Activated naive CD4-positive, alpha-beta T cell treated with anti-CD3 and anti-CD28 coated beads, Interleukin-2, amount 10 ng/mL, durations not matched to agents 7 days and 5 days (primary cell): Measurements from ENCODE around the gene PHLDA3.

Experiments used
- CTCF ChIA-PET: fragments of 350-600 bp; sonication (Branson Sonifier 250); formaldehyde crosslinking; loops from one replicate; lab custom pipeline; 2021; ENCODE audit warnings: antibody characterized with exemption; lab: Charles Lee
- DNase-seq: peaks from one replicate; pipeline ENCODE4 v3.0.0-alpha.2; 2020
- H3K27ac Mint-ChIP-seq: one replicate; pipeline ENCODE4 v1.8.0; 2021; ENCODE audit warnings: mild to moderate bottlenecking, moderate library complexity, mixed read lengths
- H3K27me3 Mint-ChIP-seq: one replicate; pipeline ENCODE4 v1.8.0; 2021; ENCODE audit warnings: mild to moderate bottlenecking, mixed read lengths
- H3K36me3 Mint-ChIP-seq: one replicate; pipeline ENCODE4 v1.8.0; 2021; ENCODE audit warnings: mixed read lengths
- H3K4me1 Mint-ChIP-seq: one replicate; pipeline ENCODE4 v1.8.0; 2021; ENCODE audit warnings: mixed read lengths
- H3K4me3 Mint-ChIP-seq: one replicate; pipeline ENCODE4 v1.8.0; 2021; ENCODE audit warnings: mild to moderate bottlenecking, moderate library complexity, mixed read lengths
- H3K9me3 Mint-ChIP-seq: one replicate; pipeline ENCODE4 v1.8.0; 2021; ENCODE audit warnings: mixed read lengths

PHLDA3 gene

GRCh38 chr1:201508809-201509208, 39.8 kb upstream of the PHLDA3 start:
- Mint-ChIP-seq H3K27ac (no peak overlapping the region), H3K36me3 (peaks cover 7% of the 10 kb centered on the region), H3K27me3 (no peaks in the 10 kb centered on the region), H3K9me3 (no peaks in the 10 kb centered on the region), H3K4me3 (no peak overlapping the region), H3K4me1 (peaks cover 59% of the 10 kb centered on the region)
- no peak for DNase-seq
- CTCF ChIA-PET = interaction anchor here (0.6 to 12.0 kb wide), 6 partner anchors 10 to 118 kb away, joined by 3 to 349 read pairs (median 62); no protein-coding TSS in a partner anchor

GRCh38 chr1:201507360-201507675, 38.3 kb upstream of the PHLDA3 start:
- peak overlapping the region; percentile 96 for H3K4me3 Mint-ChIP-seq
- peaks cover 10% of the 10 kb centered on the region for H3K36me3 Mint-ChIP-seq
- CTCF ChIA-PET = interaction anchor here (0.7 to 10.7 kb wide), 7 partner anchors 9 to 203 kb away, joined by 3 to 103 read pairs (median 5); no protein-coding TSS in a partner anchor
- no peaks in the 10 kb centered on the region for H3K27me3 Mint-ChIP-seq
- H3K27ac Mint-ChIP-seq = peak overlapping the region; percentile 91
- DNase-seq = no peak
- H3K9me3 Mint-ChIP-seq = no peaks in the 10 kb centered on the region
- peaks cover 69% of the 10 kb centered on the region for H3K4me1 Mint-ChIP-seq

GRCh38 chr1:201506557-201507359, 37.8 kb upstream of the PHLDA3 start, which contains the start of gene CSRP1:
Gene CSRP1 (minus strand): TSS chr1:201507123. CDS start chr1:201496303, 10,820 bp downstream.
- CTCF ChIA-PET = interaction anchor here (1.1 to 10.7 kb wide), 7 partner anchors 9 to 203 kb away, joined by 3 to 103 read pairs (median 5); no protein-coding TSS in a partner anchor
- H3K27me3 Mint-ChIP-seq = no peaks in the 10 kb centered on the region
- DNase-seq = peak; percentile 91
- H3K36me3 Mint-ChIP-seq = peaks cover 11% of the 10 kb centered on the region
- no peaks in the 10 kb centered on the region for H3K9me3 Mint-ChIP-seq
- H3K4me3 Mint-ChIP-seq = peak within 1 kb of the TSS; percentile 96
- H3K27ac Mint-ChIP-seq = peak within 1 kb of the TSS; percentile 91
- peaks cover 69% of the 10 kb centered on the region for H3K4me1 Mint-ChIP-seq

GRCh38 chr1:201506092-201506491, 37.1 kb upstream of the PHLDA3 start:
- peaks cover 66% of the 10 kb centered on the region for H3K4me1 Mint-ChIP-seq
- no peaks in the 10 kb centered on the region for H3K27me3 Mint-ChIP-seq
- peak overlapping the region; percentile 96 for H3K4me3 Mint-ChIP-seq
- DNase-seq = no peak
- H3K9me3 Mint-ChIP-seq = no peaks in the 10 kb centered on the region
- peaks cover 11% of the 10 kb centered on the region for H3K36me3 Mint-ChIP-seq
- CTCF ChIA-PET = interaction anchor here (0.8 to 10.7 kb wide), 4 partner anchors 10 to 25 kb away, joined by 3 to 103 read pairs (median 4); no protein-coding TSS in a partner anchor
- peak overlapping the region; percentile 90 for H3K27ac Mint-ChIP-seq

GRCh38 chr1:201505503-201505890, 36.5 kb upstream of the PHLDA3 start:
- DNase-seq = no peak
- no peaks in the 10 kb centered on the region for H3K9me3 Mint-ChIP-seq
- H3K27ac Mint-ChIP-seq = peak overlapping the region; percentile 90

GRCh38 chr1:201504799-201505502, 36.0 kb upstream of the PHLDA3 start:
- Mint-ChIP-seq H3K27me3 (no peaks in the 10 kb centered on the region), H3K9me3 (no peaks in the 10 kb centered on the region), H3K4me1 (peaks cover 64% of the 10 kb centered on the region), H3K36me3 (peaks cover 11% of the 10 kb centered on the region), H3K4me3 (peak overlapping the region; percentile 96), H3K27ac (peak overlapping the region; percentile 38)
- DNase-seq = no peak
- CTCF ChIA-PET = interaction anchor here (0.8 to 12.4 kb wide), 5 partner anchors 7 to 26 kb away, joined by 3 to 118 read pairs (median 4); no protein-coding TSS in a partner anchor

More at GRCh38 chr1:201505503-201505890, 36.5 kb upstream of the PHLDA3 start:
- Mint-ChIP-seq H3K36me3 (peaks cover 11% of the 10 kb centered on the region), H3K27me3 (no peaks in the 10 kb centered on the region), H3K4me1 (peaks cover 66% of the 10 kb centered on the region), H3K4me3 (peak overlapping the region; percentile 96)
- CTCF ChIA-PET = interaction anchor here (0.8 to 10.7 kb wide), 4 partner anchors 10 to 26 kb away, joined by 3 to 103 read pairs (median 4); no protein-coding TSS in a partner anchor

- Mint-ChIP-seq H3K4me3 (no peak overlapping the region), H3K36me3 (peaks cover 9% of the 10 kb centered on the region), H3K4me1 (peaks cover 57% of the 10 kb centered on the region), H3K27ac (no peak overlapping the region), H3K27me3 (no peaks in the 10 kb centered on the region), H3K9me3 (no peaks in the 10 kb centered on the region)
- DNase-seq = no peak
- CTCF ChIA-PET = interaction anchor here (0.9 to 12.4 kb wide), 5 partner anchors 8 to 69 kb away, joined by 3 to 118 read pairs (median 19); no protein-coding TSS in a partner anchor
Observed at GRCh38 chr1:201504179-201504631, 35.2 kb upstream of the PHLDA3 start.

GRCh38 chr1:201503397-201504176, 34.6 kb upstream of the PHLDA3 start:
- Mint-ChIP-seq H3K9me3 (no peaks in the 10 kb centered on the region), H3K4me1 (peaks cover 51% of the 10 kb centered on the region), H3K27ac (no peak overlapping the region), H3K4me3 (no peak overlapping the region), H3K36me3 (peaks cover 8% of the 10 kb centered on the region), H3K27me3 (no peaks in the 10 kb centered on the region)
- no peak for DNase-seq
- CTCF ChIA-PET = interaction anchor here (0.9 to 12.4 kb wide), 5 partner anchors 8 to 68 kb away, joined by 3 to 118 read pairs (median 19); no protein-coding TSS in a partner anchor

- peaks cover 8% of the 10 kb centered on the region for H3K36me3 Mint-ChIP-seq
- H3K9me3 Mint-ChIP-seq = no peaks in the 10 kb centered on the region
- peak overlapping the region; percentile 51 for H3K27ac Mint-ChIP-seq
- peaks cover 40% of the 10 kb centered on the region for H3K4me1 Mint-ChIP-seq
- H3K27me3 Mint-ChIP-seq = no peaks in the 10 kb centered on the region
- no peak for DNase-seq
- H3K4me3 Mint-ChIP-seq = no peak overlapping the region
- CTCF ChIA-PET = interaction anchor here (3.7 to 12.4 kb wide), 3 partner anchors 9 to 54 kb away, joined by 19 to 118 read pairs (median 103); no protein-coding TSS in a partner anchor
Observed at GRCh38 chr1:201502511-201502857, 33.5 kb upstream of the PHLDA3 start.

GRCh38 chr1:201501812-201502510, 33.0 kb upstream of the PHLDA3 start:
- peaks cover 36% of the 10 kb centered on the region for H3K4me1 Mint-ChIP-seq
- H3K4me3 Mint-ChIP-seq = no peak overlapping the region
- H3K36me3 Mint-ChIP-seq = peaks cover 8% of the 10 kb centered on the region
- H3K27me3 Mint-ChIP-seq = no peaks in the 10 kb centered on the region
- peak overlapping the region; percentile 60 for H3K27ac Mint-ChIP-seq
- no peak for DNase-seq
- no peaks in the 10 kb centered on the region for H3K9me3 Mint-ChIP-seq
- CTCF ChIA-PET = interaction anchor here (1.6 to 12.4 kb wide), 4 partner anchors 10 to 54 kb away, joined by 7 to 118 read pairs (median 61); no protein-coding TSS in a partner anchor

GRCh38 chr1:201501144-201501543, 32.2 kb upstream of the PHLDA3 start:
- peaks cover 31% of the 10 kb centered on the region for H3K4me1 Mint-ChIP-seq
- no peaks in the 10 kb centered on the region for H3K27me3 Mint-ChIP-seq
- H3K36me3 Mint-ChIP-seq = peaks cover 7% of the 10 kb centered on the region
- no peak for DNase-seq
- no peaks in the 10 kb centered on the region for H3K9me3 Mint-ChIP-seq
- CTCF ChIA-PET = interaction anchor here (0.6 to 12.4 kb wide), 5 partner anchors 11 to 55 kb away, joined by 3 to 118 read pairs (median 19); no protein-coding TSS in a partner anchor
- no peak overlapping the region for H3K27ac Mint-ChIP-seq
- no peak overlapping the region for H3K4me3 Mint-ChIP-seq

- Mint-ChIP-seq H3K4me1 (peaks cover 27% of the 10 kb centered on the region), H3K27ac (no peak overlapping the region), H3K36me3 (peaks cover 10% of the 10 kb centered on the region), H3K27me3 (no peaks in the 10 kb centered on the region), H3K9me3 (no peaks in the 10 kb centered on the region), H3K4me3 (no peak overlapping the region)
- CTCF ChIA-PET = interaction anchor here (0.6 to 12.4 kb wide), 6 partner anchors 11 to 435 kb away, joined by 3 to 118 read pairs (median 13); no protein-coding TSS in a partner anchor
- DNase-seq = no peak
Observed at GRCh38 chr1:201500670-201501120, 31.7 kb upstream of the PHLDA3 start.
